GM23338 (cell line): ENCODE results near the gene FMOD. TPM values are rescaled to one million over a fixed set of nuclear protein-coding genes. Genes with fewer than 3 reads are reported as not detected.

Source experiments
- ATAC-seq: fragments of 200-7000 bp; cut with Tn5 transposase; 3 replicates; pipeline ENCODE4 v1.9.1; 2020
- DNase-seq: peaks from one replicate; pipeline ENCODE4 v3.0.0-alpha.2; 2015; ENCODE audit warnings: low spot score
- H2AFZ ChIP-seq: fragments of 200-600 bp; sonication (generic); 2 replicates; pipeline ENCODE4 v1.8.0; 2016; ENCODE audit warnings: antibody characterized with exemption, mild to moderate bottlenecking, moderate library complexity
- H3F3A ChIP-seq: fragments of 200-600 bp; sonication (generic); replicated peaks from 2 replicates; pipeline ENCODE4 v1.8.0; 2017; ENCODE audit warnings: antibody characterized with exemption, mixed run types, low read depth
- H3K27ac ChIP-seq: fragments of 200-600 bp; sonication (generic); 2 replicates; pipeline ENCODE4 v1.6.1; 2016; ENCODE audit warnings: low read depth
- H3K27me3 ChIP-seq: fragments of 200-600 bp; sonication (generic); 2 replicates; pipeline ENCODE4 v1.8.0; 2016; ENCODE audit warnings: mild to moderate bottlenecking, mixed run types, moderate library complexity; ENCODE audit not compliant: insufficient read depth
- H3K36me3 ChIP-seq: fragments of 200-600 bp; sonication (generic); 2 replicates; pipeline ENCODE4 v1.8.0; 2016; ENCODE audit warnings: mild to moderate bottlenecking; ENCODE audit not compliant: insufficient read depth
- H3K4me1 ChIP-seq: fragments of 200-600 bp; sonication (generic); 2 replicates; pipeline ENCODE4 v1.8.0; 2016; ENCODE audit warnings: mild to moderate bottlenecking, moderate library complexity; ENCODE audit not compliant: insufficient read depth
- H3K4me2 ChIP-seq: fragments of 200-600 bp; sonication (generic); 2 replicates; pipeline ENCODE4 v1.7.1; 2017; ENCODE audit warnings: mixed run types
- H3K4me3 ChIP-seq: fragments of 200-600 bp; sonication (generic); 2 replicates; pipeline ENCODE4 v1.6.1; 2016; ENCODE audit warnings: mixed run types
- H3K79me2 ChIP-seq: fragments of 200-600 bp; sonication (generic); replicated peaks from 2 replicates; pipeline ENCODE4 v1.8.0; 2017; ENCODE audit warnings: mild to moderate bottlenecking; ENCODE audit not compliant: insufficient read depth
- H3K9me2 ChIP-seq: fragments of 200-600 bp; sonication (generic); 2 replicates; pipeline ENCODE4 v1.8.0; 2017; ENCODE audit not compliant: insufficient read depth
- H4K20me1 ChIP-seq: fragments of 200-600 bp; sonication (generic); replicated peaks from 2 replicates; pipeline ENCODE4 v1.8.0; 2017; ENCODE audit warnings: mild to moderate bottlenecking; ENCODE audit not compliant: insufficient read depth
- H3K27ac Mint-ChIP-seq: 2 replicates; pipeline ENCODE4 v1.8.0; 2020; ENCODE audit warnings: inconsistent platforms, mild to moderate bottlenecking, moderate library complexity, mixed read lengths
- H3K27me3 Mint-ChIP-seq: 3 replicates; pipeline ENCODE4 v1.8.0; 2022; ENCODE audit warnings: low read depth, mild to moderate bottlenecking, moderate library complexity, mixed read lengths, inconsistent platforms; ENCODE audit not compliant: insufficient read depth, poor library complexity
- H3K36me3 Mint-ChIP-seq: 3 replicates; pipeline ENCODE4 v1.8.0; 2021; ENCODE audit warnings: low read depth, mild to moderate bottlenecking, inconsistent platforms, moderate library complexity, mixed read lengths
- H3K4me1 Mint-ChIP-seq: 3 replicates; pipeline ENCODE4 v1.8.0; 2020; ENCODE audit warnings: mild to moderate bottlenecking, inconsistent platforms, mixed read lengths
- H3K4me3 Mint-ChIP-seq: 3 replicates; pipeline ENCODE4 v1.8.0; 2021; ENCODE audit warnings: moderate library complexity, mild to moderate bottlenecking, inconsistent platforms, mixed read lengths
- H3K9me3 Mint-ChIP-seq: 3 replicates; pipeline ENCODE4 v1.8.0; 2020; ENCODE audit warnings: moderate library complexity, mild to moderate bottlenecking, inconsistent platforms, mixed read lengths
- EZH2 ChIP-seq: fragments of 200-600 bp; sonication (generic); IDR thresholded peaks from one replicate; pipeline ENCODE4 v1.8.0; 2017; ENCODE audit warnings: antibody characterized with exemption, mild to moderate bottlenecking, low read depth; ENCODE audit not compliant: unreplicated experiment
- JUNB ChIP-seq: IDR thresholded peaks from one replicate; pipeline ENCODE4 v1.6.1; 2016; ENCODE audit warnings: antibody characterized with exemption; ENCODE audit not compliant: unreplicated experiment
- POLR2AphosphoS5 ChIP-seq: IDR thresholded peaks from 2 replicates; pipeline ENCODE4 v1.6.1; 2016; ENCODE audit warnings: antibody characterized with exemption, low read depth
- STAT1 ChIP-seq: IDR thresholded peaks from one replicate; pipeline ENCODE4 v1.6.1; 2016; ENCODE audit warnings: antibody characterized with exemption; ENCODE audit not compliant: unreplicated experiment
- ZNF462 ChIP-seq: fragments of 250-450 bp; sonication (Bioruptor Pico); IDR thresholded peaks from 2 replicates; pipeline ENCODE4 v1.5.0; 2020; ENCODE audit warnings: mild to moderate bottlenecking, moderate library complexity
- polyA plus RNA-seq: library from polyadenylated mRNA; unstranded; fragments of >200 nt; fragmentation: Nextera tagmentation; extraction: Ambion mirVana; gene quantifications from 2 replicates; pipeline ENCODE4 v1.2.1, GENCODE V29; 2016
- total RNA-seq: library from RNA; depleted of rRNA; stranded (reverse); fragments of >200 nt; shearing (Covaris generic); gene quantifications from 2 replicates; pipeline ENCODE4 v1.2.3, GENCODE V29; 2014
- TF ChIP-seq, protein P1 (sequence below): IDR thresholded peaks from 2 replicates; pipeline ENCODE4 v1.6.1; 2016; ENCODE audit warnings: antibody characterized with exemption
- TF ChIP-seq, protein P2 (sequence below): IDR thresholded peaks from one replicate; pipeline ENCODE4 v1.6.1; 2018; ENCODE audit warnings: antibody characterized with exemption; ENCODE audit not compliant: unreplicated experiment
- TF ChIP-seq, protein P3 (sequence below), 2 experiments: fragments of 200-600 bp in 1 of 2; sonication (generic) in 1 of 2; conservative IDR thresholded peaks; 2 replicates each; pipeline versions ENCODE4 v1.5.1 to v1.6.1; 2016 to 2017; ENCODE audit warnings: antibody characterized with exemption in 2 of 2, low read depth in 2 of 2, mild to moderate bottlenecking in 2 of 2, moderate library complexity in 1 of 2

The FMOD gene
- total and polyA plus RNA-seq, 2 experiments from 2014 or later = 0.27 to 1.3 TPM

DNA sequence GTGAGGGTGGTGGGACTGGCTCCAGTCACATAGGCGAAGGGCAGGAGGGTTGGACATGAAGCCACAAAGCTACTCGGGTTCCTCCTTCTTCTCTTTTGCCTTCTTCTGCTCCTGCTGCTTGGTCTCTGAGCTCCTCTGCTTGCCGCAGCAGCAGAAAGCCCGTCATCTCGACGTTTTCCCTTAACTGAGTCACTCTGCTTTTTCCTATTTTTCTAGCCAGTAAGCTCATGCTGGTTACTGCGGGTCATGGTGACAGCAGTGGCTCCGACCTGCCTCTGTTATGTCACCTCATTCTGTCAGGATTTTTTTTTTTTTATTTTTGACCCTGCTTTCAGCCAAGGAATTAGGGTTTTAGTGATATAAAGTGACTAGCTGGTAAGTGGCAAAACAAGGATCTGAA is 2.6 kb upstream of the FMOD start:
- Histone ChIP-seq H3K4me2 (no peak overlapping the region), H3K4me1 (no peaks in the 10 kb centered on the region), H3K36me3 (no peaks in the 10 kb centered on the region), H3K27me3 (no peaks in the 10 kb centered on the region), H4K20me1 (no peaks in the 10 kb centered on the region), H2AFZ (no peak overlapping the region), H3K9me2 (no peaks in the 10 kb centered on the region), H3K79me2 (no peaks in the 10 kb centered on the region), H3F3A (no peaks in the 10 kb centered on the region), H3K4me3 (no peak overlapping the region), H3K27ac (no peak overlapping the region)
- DNase-seq (no peak), ATAC-seq (no peak)
- no peak overlapping the region for H3K4me3 Mint-ChIP-seq
- H3K4me1 Mint-ChIP-seq = peaks cover 4% of the 10 kb centered on the region; the same call in 1 of the 3 replicates
- no peaks in the 10 kb centered on the region for H3K36me3 Mint-ChIP-seq
- TF ChIP-seq POLR2AphosphoS5 (no peak), ZNF462 (CRISPR knock-in tag) (no peak), STAT1 (no peak), JUNB (no peak), EZH2 (no peak)
- TF ChIP-seq, protein P1, sequence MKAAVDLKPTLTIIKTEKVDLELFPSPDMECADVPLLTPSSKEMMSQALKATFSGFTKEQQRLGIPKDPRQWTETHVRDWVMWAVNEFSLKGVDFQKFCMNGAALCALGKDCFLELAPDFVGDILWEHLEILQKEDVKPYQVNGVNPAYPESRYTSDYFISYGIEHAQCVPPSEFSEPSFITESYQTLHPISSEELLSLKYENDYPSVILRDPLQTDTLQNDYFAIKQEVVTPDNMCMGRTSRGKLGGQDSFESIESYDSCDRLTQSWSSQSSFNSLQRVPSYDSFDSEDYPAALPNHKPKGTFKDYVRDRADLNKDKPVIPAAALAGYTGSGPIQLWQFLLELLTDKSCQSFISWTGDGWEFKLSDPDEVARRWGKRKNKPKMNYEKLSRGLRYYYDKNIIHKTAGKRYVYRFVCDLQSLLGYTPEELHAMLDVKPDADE = no peak
- TF ChIP-seq, protein P2, sequence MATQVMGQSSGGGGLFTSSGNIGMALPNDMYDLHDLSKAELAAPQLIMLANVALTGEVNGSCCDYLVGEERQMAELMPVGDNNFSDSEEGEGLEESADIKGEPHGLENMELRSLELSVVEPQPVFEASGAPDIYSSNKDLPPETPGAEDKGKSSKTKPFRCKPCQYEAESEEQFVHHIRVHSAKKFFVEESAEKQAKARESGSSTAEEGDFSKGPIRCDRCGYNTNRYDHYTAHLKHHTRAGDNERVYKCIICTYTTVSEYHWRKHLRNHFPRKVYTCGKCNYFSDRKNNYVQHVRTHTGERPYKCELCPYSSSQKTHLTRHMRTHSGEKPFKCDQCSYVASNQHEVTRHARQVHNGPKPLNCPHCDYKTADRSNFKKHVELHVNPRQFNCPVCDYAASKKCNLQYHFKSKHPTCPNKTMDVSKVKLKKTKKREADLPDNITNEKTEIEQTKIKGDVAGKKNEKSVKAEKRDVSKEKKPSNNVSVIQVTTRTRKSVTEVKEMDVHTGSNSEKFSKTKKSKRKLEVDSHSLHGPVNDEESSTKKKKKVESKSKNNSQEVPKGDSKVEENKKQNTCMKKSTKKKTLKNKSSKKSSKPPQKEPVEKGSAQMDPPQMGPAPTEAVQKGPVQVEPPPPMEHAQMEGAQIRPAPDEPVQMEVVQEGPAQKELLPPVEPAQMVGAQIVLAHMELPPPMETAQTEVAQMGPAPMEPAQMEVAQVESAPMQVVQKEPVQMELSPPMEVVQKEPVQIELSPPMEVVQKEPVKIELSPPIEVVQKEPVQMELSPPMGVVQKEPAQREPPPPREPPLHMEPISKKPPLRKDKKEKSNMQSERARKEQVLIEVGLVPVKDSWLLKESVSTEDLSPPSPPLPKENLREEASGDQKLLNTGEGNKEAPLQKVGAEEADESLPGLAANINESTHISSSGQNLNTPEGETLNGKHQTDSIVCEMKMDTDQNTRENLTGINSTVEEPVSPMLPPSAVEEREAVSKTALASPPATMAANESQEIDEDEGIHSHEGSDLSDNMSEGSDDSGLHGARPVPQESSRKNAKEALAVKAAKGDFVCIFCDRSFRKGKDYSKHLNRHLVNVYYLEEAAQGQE = no peak
- TF ChIP-seq, protein P3, sequence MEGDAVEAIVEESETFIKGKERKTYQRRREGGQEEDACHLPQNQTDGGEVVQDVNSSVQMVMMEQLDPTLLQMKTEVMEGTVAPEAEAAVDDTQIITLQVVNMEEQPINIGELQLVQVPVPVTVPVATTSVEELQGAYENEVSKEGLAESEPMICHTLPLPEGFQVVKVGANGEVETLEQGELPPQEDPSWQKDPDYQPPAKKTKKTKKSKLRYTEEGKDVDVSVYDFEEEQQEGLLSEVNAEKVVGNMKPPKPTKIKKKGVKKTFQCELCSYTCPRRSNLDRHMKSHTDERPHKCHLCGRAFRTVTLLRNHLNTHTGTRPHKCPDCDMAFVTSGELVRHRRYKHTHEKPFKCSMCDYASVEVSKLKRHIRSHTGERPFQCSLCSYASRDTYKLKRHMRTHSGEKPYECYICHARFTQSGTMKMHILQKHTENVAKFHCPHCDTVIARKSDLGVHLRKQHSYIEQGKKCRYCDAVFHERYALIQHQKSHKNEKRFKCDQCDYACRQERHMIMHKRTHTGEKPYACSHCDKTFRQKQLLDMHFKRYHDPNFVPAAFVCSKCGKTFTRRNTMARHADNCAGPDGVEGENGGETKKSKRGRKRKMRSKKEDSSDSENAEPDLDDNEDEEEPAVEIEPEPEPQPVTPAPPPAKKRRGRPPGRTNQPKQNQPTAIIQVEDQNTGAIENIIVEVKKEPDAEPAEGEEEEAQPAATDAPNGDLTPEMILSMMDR (conservative IDR thresholded peaks at IDR 0.05; ENCODE audit: low read depth in 2 of 2) = no peak
- no peaks in the 10 kb centered on the region for H3K9me3 Mint-ChIP-seq
- H3K27me3 Mint-ChIP-seq = peaks cover 1% of the 10 kb centered on the region
- H3K27ac Mint-ChIP-seq = no peak overlapping the region
